DMS153 (cell line): Measurements from ENCODE around the gene GAL3ST3.

Experiments used
- DNase-seq: peaks from one replicate; lab custom pipeline; 2025; lab: John Stamatoyannopoulos, UW

The GAL3ST3 gene

GRCh38 chr11:66069715-66070603, 21.0 kb upstream of the GAL3ST3 start, which contains the start of gene PACS1:
TSS of gene PACS1 (plus strand) at chr11:66070272. CDS start at chr11:66070487, 215 bp downstream.
- no peak for DNase-seq

DNA sequence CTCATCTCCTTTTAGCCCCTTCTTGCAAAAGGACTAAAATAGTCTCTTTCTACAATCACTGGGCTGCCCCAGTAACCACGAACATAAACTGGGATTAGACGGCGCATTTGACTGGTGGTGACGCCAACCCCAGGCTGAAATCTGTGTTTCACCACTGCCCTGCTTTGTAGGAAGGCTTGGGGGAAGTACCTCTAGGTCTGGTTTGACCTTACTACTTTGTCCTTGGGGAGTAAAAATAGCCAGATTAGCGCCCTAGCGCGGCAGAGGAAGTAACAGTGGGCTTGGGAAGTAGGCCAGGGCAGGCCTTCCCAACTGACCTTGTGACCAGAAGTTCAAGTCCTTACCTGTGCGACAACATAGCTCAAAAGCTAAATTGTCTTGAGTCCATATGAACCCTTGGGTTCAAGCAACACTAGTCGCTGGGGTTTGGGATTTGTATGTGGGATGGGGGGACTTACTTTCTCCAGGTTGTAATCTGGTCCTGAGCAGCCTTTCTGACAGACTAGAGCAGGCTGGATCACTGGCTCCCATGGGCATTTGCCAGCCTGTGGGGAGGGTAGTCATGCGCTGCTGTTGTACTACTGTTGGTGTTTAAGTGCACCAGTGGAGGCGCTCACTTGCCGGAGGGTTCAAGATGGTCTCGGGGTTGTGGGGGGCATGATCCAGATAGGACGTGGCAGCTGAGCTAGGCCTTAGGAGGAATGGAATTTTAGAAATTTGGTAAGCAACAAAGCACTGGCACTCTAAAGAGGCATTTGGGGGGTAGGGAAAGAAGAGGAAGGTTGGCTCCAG, 20.2 kb upstream of the GAL3ST3 start:
- DNase-seq, result no peak

- peak; percentile 42 for DNase-seq
These were observed 19.3 kb upstream of the GAL3ST3 start for GRCh38 chr11:66068154-66068821.

GRCh38 chr11:66067640-66068039, 18.7 kb upstream of the GAL3ST3 start:
- DNase-seq, result no peak

- no peak for DNase-seq
These were observed 17.8 kb upstream of the GAL3ST3 start for GRCh38 chr11:66066751-66067150.

- no peak for DNase-seq
These were observed 15.6 kb upstream of the GAL3ST3 start for GRCh38 chr11:66064571-66064970.

DNA sequence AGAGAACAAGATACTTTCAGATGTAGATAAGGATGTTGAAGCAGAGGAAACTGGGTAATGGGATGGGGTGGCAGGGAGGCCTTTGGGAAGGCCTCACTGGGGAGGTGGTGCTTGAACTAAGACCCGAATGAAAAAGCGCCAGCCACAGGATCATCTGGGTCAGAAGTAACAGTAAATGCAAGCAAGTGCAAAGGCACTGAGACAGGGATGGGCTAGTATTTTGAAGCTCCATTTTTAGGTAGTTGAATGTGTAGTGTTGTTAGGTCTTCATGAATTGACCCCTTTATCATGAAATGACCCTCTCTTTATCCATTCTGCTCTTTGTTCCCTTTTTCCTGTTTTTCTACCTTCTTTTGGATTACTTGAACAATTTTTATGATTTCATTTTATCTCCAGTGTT, 14.9 kb upstream of the GAL3ST3 start:
- no peak for DNase-seq

DNA sequence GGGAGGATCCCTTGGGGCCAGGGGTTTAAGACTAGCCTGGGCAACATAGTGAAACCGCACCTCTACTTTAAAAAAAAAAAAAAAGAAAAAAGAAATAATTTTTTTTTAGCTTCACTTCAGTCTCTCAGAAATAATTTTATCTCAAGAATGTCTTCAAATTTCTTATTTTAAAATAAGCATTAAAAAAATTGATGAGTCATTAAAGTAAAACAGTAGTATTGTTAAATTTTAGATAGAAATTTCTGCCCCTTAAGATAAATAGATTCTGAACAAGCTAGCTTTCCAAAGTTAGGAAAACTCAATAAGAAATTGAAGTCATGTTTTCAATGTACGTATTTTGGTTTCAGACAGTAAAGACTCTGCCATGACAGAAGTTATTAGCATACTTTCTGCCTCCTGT, 13.4 kb upstream of the GAL3ST3 start:
- no peak for DNase-seq

GRCh38 chr11:66061268-66061667, 12.3 kb upstream of the GAL3ST3 start:
- no peak for DNase-seq

GRCh38 chr11:66059966-66060680, 11.2 kb upstream of the GAL3ST3 start:
- DNase-seq, result no peak

- DNase-seq, result no peak
These were observed 7.5 kb upstream of the GAL3ST3 start for GRCh38 chr11:66056501-66056900.

GRCh38 chr11:66055021-66055420, 6.1 kb upstream of the GAL3ST3 start:
- no peak for DNase-seq

GRCh38 chr11:66052664-66052982, 3.7 kb upstream of the GAL3ST3 start:
- DNase-seq, result no peak

DNA sequence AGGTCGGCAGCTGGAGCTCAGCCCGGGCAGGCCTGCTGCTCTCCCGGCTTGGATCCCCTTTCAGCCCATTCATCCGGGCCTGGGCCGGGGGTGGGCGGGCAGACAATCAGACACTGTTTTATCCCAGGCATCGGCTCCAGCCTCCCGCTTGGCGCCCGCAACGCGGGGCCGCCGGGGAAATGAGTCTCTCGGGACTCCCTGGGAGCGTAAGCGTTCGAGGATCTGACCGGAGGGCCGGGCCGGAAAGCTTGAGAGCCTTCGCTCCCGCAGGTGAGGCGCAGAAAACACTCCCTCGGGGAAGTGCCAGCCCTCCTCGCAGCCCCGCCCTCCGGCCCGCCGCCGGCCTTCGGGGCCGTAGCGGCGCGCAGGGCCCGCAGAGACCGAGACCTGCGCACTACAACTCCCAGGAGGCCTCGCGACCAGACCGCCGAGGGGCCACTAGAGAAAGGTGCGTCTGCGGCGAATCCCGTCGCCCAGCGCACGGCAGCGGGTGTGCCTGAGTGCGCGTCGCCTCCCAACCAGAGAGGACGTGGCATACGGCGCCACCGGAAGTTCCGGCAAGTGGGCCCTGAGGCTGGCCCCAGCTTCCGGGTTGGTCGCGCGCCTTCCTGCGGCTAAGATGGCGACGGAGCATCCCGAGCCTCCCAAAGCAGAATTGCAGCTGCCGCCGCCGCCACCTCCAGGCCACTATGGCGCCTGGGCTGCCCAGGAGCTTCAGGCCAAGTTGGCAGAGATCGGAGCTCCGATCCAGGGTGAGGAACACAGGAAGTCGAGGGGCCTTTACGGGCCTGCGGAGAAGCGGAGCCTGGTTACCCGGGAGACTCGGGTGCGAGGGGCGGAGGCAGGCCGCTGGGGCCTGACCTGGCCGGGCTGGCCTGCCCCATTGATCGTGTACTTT, 3.1 kb upstream of the GAL3ST3 start, which contains the start of gene SF3B2:
TSS of gene SF3B2 (plus strand) at position 599 of the 898 bp plus-strand sequence. CDS start at position 620, 21 bp downstream.
- peak; percentile 98 for DNase-seq

- DNase-seq, result no peak
These were observed 2.4 kb upstream of the GAL3ST3 start for GRCh38 chr11:66051371-66051765.

DNA sequence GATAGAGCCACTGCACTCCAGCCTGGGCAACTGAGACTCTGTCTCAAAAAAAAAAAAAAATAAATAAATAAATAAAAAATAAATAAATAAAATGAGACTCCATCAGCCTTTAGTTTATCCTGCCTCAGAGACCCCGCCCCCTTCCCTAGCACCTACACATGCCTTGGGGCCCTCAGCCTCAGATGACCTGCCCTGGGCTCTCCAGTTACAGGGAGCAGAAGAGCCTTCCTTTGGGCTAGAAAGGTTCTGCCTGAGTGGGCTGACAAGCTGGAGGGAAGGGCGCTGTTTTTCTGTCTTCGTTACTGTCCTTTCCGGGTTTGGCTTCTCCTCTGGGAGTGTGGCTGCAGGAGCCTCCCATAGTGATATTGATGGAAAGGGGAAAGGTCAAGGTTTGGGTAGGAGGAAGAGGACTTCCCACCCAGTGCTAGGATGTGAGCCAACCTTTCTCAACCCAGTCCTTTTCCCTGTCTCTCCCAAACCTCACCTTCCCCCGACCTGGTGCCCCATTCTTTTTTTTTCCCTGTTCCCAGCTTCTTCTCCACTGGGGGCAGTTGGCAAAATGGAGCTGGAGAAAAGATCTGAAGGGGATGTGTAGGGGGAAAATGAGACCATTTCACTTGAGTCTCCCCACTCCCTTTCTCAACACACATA, 1.7 kb upstream of the GAL3ST3 start:
- no peak for DNase-seq

- no peak for DNase-seq
These were observed 1.2 kb downstream of the GAL3ST3 start for GRCh38 chr11:66047541-66048365.

- no peak for DNase-seq
These were observed 2.1 kb downstream of the GAL3ST3 start for GRCh38 chr11:66046901-66047300.

DNA sequence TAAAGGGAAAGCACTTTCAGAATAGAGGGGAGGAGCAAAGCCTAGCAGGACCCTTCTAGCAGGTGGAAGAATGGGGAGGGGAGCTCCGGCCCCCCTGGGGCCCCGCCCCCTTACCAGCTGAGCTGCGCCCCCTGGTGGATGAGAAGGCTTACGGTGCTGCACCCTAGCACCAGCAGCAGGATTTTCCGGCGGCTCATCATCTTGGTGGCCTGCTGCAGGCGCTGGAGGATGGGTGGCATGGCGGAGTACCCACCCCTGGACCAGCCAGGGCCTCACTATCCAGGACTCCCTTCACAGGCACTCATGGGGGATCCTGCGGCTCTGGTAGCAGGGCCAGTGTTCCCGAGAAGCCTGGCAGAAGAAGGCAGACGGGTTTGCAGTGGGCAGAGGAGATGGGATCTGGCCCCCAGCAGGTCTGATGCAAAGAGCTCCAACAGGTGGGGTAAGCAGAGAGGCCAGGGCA, 3.8 kb downstream of the GAL3ST3 start:
- DNase-seq, result peak; percentile 41
